HG02884 (cell line): ENCODE measurements around the gene MYO7A.

Experiments
- ATAC-seq: cut with Tn5 transposase; IDR thresholded peaks from one replicate; pipeline ENCODE4 v1.9.1; 2021; ENCODE audit warnings: mild to moderate bottlenecking, moderate library complexity; ENCODE audit not compliant: unreplicated experiment

Gene MYO7A

DNA sequence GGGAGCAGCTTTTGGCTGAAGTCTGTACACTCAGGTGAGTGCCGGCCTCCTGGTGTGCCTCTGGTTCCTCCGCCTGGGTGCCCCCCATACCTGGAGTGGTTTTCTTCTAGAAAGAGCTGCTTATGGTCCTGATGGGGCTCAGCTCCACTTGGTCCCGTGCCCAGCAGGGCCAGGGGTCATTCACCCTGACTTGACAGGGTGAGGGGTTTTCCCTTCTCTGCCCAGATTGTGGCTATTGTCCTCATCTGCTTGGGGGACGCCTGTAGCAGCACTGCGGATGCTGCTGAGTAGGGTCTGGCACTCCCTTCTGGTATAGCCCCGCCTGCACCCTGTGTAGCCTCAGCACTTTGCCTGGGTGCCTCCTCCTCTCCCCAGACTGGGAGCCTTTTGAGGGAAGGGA is 17.2 kb upstream of the MYO7A start:
- ATAC-seq, result no peak

DNA sequence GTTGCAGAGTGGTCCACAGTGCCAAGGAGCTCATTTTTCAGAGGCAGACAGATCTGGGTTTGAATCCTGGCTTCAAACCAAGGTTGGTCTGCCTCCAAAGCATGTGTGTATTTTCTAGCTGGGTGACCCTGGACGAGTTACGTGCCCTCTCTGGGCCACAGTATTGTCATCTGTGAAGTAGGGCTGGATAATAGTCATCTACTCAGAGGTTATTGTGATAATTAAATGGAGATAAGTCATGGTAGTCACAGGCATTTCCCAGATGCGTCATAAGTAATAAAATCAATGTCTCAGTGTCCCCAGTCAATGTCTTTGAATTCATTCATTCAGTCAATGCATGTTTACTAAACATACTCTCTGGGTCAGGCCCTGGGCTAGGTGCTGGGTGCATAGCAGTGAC is 16.8 kb upstream of the MYO7A start:
- no peak for ATAC-seq

DNA sequence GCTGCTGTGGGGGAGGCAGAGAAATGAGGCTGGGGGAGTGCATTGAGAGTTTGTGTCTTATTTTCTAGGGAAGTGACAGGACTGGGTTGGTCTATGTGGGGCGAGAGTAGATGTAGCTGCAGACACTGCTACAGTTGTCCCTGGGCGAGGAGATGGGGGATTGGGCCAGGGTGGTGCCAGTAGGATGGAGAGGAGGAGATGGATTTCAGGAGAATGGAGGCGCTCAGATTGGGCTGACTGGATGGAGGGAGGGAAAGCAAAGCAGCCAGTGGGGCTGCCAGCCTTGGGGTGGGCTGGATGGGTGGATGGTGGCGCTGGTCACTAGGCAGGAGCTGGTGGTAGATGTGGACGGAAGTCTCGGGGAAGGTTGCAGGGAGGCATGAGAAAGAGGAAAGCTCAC is 16.1 kb upstream of the MYO7A start:
- no peak for ATAC-seq

GRCh38 chr11:77112641-77113381 is 15.2 kb upstream of the MYO7A start:
- no peak for ATAC-seq

GRCh38 chr11:77113382-77114088 is 14.5 kb upstream of the MYO7A start:
- no peak for ATAC-seq

GRCh38 chr11:77114089-77114463 is 14.0 kb upstream of the MYO7A start:
- no peak for ATAC-seq

DNA sequence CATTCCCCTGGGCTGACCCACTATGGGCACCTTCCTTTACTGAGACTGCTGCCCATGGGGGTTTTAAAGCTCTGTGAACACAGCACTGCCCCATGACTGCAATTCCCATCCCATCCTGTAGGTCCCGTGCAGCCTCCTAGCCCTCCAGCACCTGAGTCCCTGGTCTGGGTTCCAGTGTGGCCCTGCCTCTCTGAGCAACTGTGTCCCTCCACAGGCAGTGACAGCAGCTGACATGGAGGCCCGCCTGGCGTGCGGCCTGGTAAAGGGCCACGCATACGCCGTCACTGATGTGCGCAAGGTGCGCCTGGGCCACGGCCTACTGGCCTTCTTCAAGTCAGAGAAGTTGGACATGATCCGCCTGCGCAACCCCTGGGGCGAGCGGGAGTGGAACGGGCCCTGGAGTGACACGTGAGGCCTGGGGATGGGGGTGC is 12.8 kb upstream of the MYO7A start:
- ATAC-seq, result no peak

- ATAC-seq, result no peak
Measured at GRCh38 chr11:77115956-77116355, 12.1 kb upstream of the MYO7A start.

- ATAC-seq, result no peak
Measured at GRCh38 chr11:77117492-77117891, 10.6 kb upstream of the MYO7A start.

GRCh38 chr11:77118086-77118485 is 10.0 kb upstream of the MYO7A start:
- no peak for ATAC-seq

- ATAC-seq, result no peak
Measured at GRCh38 chr11:77118971-77119370, 9.1 kb upstream of the MYO7A start.

- ATAC-seq, result no peak
Measured at GRCh38 chr11:77119531-77119936, 8.5 kb upstream of the MYO7A start.

DNA sequence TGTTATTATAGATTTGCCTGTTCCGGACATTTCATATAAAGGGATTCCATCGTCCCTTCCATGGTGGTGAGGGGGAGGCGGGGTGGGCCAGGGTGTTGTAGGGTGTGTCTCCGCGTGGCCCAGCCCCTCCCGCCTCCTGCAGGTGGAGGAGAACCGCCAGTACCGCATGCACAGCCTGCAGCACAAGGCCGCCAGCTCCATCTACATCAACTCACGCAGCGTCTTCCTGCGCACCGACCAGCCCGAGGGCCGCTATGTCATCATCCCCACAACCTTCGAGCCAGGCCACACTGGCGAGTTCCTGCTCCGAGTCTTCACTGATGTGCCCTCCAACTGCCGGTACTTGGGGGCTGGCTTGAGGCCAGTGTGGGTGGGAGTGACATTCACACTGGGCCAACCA is 7.5 kb upstream of the MYO7A start:
- ATAC-seq, result no peak

- ATAC-seq, result no peak
Measured at GRCh38 chr11:77121096-77121640, 6.9 kb upstream of the MYO7A start.

- ATAC-seq, result no peak
Measured at GRCh38 chr11:77121876-77122575, 6.0 kb upstream of the MYO7A start.

DNA sequence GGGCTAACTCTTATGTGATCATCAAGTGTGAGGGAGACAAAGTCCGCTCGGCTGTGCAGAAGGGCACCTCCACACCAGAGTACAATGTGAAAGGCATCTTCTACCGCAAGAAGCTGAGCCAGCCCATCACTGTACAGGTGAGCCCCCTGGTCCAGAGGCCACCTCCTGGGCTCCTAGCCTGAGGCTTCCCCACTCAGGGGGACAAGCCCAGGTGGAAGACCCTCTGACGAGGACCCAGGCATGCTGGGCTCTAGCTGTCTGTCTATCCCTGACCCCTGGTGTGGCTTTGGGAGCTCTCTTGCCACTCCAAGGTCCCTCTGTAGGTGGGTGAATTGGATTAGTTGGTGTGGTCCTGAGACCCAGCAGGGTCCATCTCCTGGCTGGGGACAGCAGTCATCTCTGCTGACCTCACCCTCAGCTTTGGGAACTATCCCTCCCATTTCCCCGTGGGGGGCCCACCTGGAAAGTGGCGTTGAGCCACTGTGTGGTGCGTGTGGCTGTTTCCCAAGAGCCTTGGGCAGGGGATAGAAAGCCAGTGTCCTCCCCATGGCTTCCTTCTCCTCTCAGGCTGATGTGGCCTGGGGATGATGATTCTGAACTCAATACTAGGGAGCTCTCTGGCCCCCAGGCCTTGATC is 5.4 kb upstream of the MYO7A start:
- ATAC-seq, result no peak

- ATAC-seq, result no peak
Measured at GRCh38 chr11:77123591-77123990, 4.5 kb upstream of the MYO7A start.

DNA sequence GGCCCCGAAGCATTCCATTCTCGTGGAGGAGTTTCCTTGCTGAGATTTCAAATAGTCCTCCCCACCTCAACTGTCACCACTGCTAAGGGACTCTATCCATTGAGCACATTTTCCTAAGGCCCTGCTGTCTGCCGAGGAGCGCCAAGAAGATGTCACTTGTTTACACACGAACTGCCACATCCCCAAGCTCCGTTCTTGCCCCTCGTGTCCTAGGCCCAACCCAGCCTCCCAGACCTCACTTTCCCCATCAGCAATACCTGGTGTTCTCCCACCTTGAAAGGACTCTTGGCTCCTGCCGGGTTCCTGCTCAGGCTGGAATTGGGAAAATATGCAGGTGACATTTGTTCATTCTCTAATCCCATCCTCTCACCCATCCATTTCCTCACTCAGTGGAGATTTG is 4.0 kb upstream of the MYO7A start:
- ATAC-seq, result no peak

DNA sequence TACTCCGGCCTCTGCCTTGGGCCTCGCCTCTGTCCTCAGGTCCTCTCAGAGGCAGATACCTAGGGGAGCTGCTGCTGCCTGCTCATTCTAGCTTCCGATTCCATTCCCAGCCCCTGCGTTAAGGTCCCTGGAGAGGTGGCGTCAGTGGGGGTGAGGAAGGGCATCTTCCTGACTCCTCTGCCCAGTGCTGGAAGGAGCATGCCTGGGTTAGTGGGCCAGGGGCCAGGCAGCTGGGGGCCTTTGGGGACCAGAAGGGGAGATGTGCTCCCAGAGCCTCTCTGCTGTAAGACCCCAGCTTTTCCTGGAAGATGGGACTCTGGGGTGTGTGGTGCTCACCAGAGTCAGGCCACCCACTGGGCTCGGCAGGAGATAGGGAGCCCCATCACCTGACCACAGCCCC is 3.6 kb upstream of the MYO7A start:
- ATAC-seq, result no peak

DNA sequence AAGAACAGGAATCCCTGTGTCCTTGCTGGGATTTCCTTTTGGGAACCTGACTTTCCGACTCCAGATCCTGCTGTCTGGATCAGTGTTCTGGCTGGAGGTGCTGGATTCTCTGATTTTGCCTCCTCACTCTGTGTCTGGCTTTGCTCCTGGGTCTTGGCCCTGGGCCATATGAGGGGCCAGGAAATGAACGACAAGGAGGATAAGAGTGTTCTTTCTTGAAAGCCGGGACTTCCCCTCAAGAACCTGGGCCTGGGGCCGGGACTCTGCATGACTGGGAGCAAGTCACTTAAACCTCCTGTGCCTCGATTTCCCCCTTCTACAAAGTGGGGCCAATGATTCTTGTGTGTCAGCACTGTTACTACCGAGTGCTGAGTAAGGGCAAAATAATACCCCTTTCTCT is 2.9 kb upstream of the MYO7A start:
- ATAC-seq, result no peak

- no peak for ATAC-seq
Measured at GRCh38 chr11:77125695-77126094, 2.4 kb upstream of the MYO7A start.
